HUES6 (cell line): ENCODE data around the gene MTR.

ENCODE experiments used
- H3K27ac ChIP-seq: 2 replicates; pipeline ENCODE4 v1.7.0; 2013; ENCODE audit warnings: low read depth, mild to moderate bottlenecking, low read length, inconsistent platforms
- H3K27me3 ChIP-seq: 2 replicates; pipeline ENCODE4 v1.6.1; 2013; ENCODE audit warnings: low read length; ENCODE audit not compliant: control insufficient read depth, insufficient read depth
- H3K36me3 ChIP-seq: 2 replicates; pipeline ENCODE4 v1.6.1; 2013; ENCODE audit warnings: low read length; ENCODE audit not compliant: control insufficient read depth, insufficient read depth
- H3K4me1 ChIP-seq: 2 replicates; pipeline ENCODE4 v1.6.1; 2013; ENCODE audit warnings: low read length; ENCODE audit not compliant: control insufficient read depth, insufficient read depth
- H3K4me3 ChIP-seq: 2 replicates; pipeline ENCODE4 v1.5.1; 2013; ENCODE audit warnings: low read depth, low read length
- H3K9ac ChIP-seq: one replicate; pipeline ENCODE4 v1.6.1; 2013; ENCODE audit warnings: mild to moderate bottlenecking, low read length
- H3K9me3 ChIP-seq: 2 replicates; pipeline ENCODE4 v1.6.1; 2013; ENCODE audit warnings: low read depth, low read length; ENCODE audit not compliant: control insufficient read depth, insufficient read depth

Gene MTR

DNA sequence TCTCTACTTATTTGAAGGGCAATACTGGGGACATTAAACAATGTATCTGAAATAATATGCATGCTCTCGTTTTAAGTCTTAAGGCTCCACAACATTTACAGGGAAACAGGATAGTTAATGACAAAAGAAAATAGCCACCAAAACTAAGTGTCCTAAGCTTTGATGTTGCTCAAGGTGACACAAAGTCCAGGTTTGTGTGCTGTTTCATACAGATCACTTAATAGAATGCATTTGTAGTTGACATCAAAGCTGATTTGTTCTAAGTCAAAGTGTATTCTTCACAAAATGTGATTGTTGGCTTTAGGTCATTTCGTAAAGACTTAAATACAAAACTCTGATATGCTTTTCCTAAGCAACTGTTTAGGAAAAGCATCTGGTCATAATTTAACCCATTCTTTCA is 37.5 kb upstream of the MTR start:
- no peaks in the 10 kb centered on the region for H3K4me1 ChIP-seq
- H3K9me3 ChIP-seq = no peaks in the 10 kb centered on the region
- no peaks in the 10 kb centered on the region for H3K27me3 ChIP-seq
- no peak overlapping the region for H3K27ac ChIP-seq
- H3K9ac ChIP-seq = no peak overlapping the region
- H3K4me3 ChIP-seq = no peak overlapping the region
- H3K36me3 ChIP-seq = no peaks in the 10 kb centered on the region

GRCh38 chr1:236759252-236759859 is 35.7 kb upstream of the MTR start:
- H3K27me3 ChIP-seq = no peaks in the 10 kb centered on the region
- no peak overlapping the region for H3K4me3 ChIP-seq
- H3K9ac ChIP-seq = no peak overlapping the region
- no peaks in the 10 kb centered on the region; the same call in 1 of the 2 replicates for H3K36me3 ChIP-seq
- no peak overlapping the region for H3K27ac ChIP-seq
- H3K9me3 ChIP-seq = no peaks in the 10 kb centered on the region
- H3K4me1 ChIP-seq = no peaks in the 10 kb centered on the region

DNA sequence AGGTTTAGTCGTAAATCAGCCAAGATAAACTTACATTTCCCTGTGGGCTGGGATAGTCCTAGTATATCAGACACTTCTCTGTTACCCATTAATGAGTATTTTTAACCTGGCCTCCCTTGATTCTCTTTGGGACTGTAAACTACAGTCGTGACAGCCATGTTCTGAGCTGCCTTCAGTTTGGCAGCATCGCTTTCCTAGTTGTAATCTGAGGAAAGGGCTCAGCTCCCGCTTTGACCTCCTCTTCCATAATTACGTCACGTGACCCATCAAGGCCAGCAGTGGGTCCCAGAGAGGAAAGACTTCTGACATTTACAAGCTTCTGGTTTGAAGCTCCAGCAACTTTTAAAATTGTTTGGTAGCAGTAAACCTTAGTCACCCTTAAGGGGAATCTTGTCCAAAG is 34.6 kb upstream of the MTR start:
- no peak overlapping the region for H3K4me3 ChIP-seq

GRCh38 chr1:236760986-236761385 is 34.1 kb upstream of the MTR start:
- no peak overlapping the region for H3K9ac ChIP-seq
- no peaks in the 10 kb centered on the region for H3K27me3 ChIP-seq
- H3K9me3 ChIP-seq = no peaks in the 10 kb centered on the region
- H3K4me3 ChIP-seq = no peak overlapping the region
- H3K4me1 ChIP-seq = no peaks in the 10 kb centered on the region
- no peaks in the 10 kb centered on the region; the same call in 1 of the 2 replicates for H3K36me3 ChIP-seq
- H3K27ac ChIP-seq = no peak overlapping the region

More for the DNA sequence above, 34.6 kb upstream of the MTR start:
- Histone ChIP-seq H3K9ac (no peak overlapping the region), H3K36me3 (no peaks in the 10 kb centered on the region; the same call in 1 of the 2 replicates), H3K9me3 (no peaks in the 10 kb centered on the region), H3K27ac (no peak overlapping the region), H3K4me1 (no peaks in the 10 kb centered on the region), H3K27me3 (no peaks in the 10 kb centered on the region)

DNA sequence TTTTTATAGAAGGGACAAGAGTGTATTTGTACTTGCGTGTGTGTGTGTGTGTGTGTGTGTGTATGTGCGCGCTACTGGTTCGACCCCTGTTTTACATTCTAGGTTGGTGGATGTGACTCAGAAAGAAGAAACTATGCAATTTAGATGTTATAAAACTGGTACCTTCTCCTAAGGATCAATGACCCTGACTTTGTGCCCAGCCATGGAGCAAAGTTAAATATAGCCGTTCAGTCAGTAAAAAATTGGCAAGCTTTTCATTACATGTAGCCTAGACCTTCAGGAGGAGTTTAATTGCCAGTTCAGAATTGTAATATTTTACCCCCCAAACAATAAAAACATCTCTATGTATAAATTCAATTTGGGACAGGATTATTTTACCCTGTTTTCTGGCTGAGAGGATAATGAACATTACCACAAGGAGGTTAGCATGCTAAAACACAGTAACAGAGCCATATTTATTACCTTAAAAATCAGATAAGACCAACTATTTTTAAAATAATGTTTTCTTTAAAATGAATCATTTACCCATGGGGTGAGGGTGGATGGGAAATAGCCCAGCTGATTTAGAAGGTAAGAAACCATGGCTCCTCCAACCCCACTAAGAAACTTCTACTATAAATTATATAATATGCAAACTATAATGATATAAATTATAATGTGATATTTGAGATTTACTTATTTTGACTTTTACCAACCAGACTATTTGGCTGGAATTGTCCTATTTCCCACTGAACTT is 33.5 kb upstream of the MTR start:
- H3K4me3 ChIP-seq = no peak overlapping the region
- no peak overlapping the region for H3K27ac ChIP-seq
- H3K9ac ChIP-seq = no peak overlapping the region
- H3K4me1 ChIP-seq = no peaks in the 10 kb centered on the region
- H3K27me3 ChIP-seq = no peaks in the 10 kb centered on the region
- H3K36me3 ChIP-seq = no peaks in the 10 kb centered on the region; the same call in 1 of the 2 replicates
- no peaks in the 10 kb centered on the region for H3K9me3 ChIP-seq

DNA sequence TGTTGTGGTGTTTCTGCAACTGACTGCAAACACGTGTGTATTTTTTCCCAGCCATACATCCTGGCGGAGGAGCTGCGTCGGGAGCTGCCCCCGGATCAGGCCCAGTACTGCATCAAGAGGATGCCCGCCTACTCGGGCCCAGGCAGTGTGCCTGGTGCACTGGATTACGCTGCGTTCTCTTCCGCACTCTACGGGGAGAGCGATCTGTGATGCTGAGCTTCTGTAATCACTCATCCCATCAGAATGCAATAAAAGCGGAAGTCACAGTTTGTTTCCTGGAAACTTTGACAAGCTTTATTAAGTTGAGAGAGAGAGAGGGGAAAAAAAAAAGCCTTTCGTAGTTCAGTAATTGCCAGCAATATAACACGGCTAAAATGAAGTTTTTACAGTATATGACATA is 32.7 kb upstream of the MTR start:
- H3K27me3 ChIP-seq = no peaks in the 10 kb centered on the region
- no peak overlapping the region for H3K9ac ChIP-seq
- no peaks in the 10 kb centered on the region for H3K4me1 ChIP-seq
- H3K27ac ChIP-seq = no peak overlapping the region
- H3K4me3 ChIP-seq = no peak overlapping the region
- no peaks in the 10 kb centered on the region; the same call in 1 of the 2 replicates for H3K36me3 ChIP-seq
- no peaks in the 10 kb centered on the region for H3K9me3 ChIP-seq

DNA sequence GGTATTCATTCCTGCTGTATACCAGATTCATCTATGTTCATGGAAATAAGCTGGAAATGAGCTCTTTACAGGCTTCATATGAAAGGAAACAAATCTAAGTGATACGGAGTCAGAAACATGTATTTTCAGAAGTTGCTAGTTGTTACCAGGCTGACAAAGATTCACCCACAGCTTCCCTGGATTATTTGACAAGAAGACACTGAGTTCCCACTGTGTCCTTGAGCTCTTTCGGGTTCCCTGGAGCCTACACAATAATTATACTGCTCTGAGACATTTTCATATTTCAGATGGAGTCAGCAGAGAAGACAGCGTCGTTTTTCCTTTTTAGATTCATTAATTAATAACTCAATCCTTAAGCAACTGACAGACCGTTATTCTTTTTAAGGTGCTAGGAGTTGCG is 29.3 kb upstream of the MTR start:
- no peaks in the 10 kb centered on the region for H3K9me3 ChIP-seq
- H3K9ac ChIP-seq = no peak overlapping the region
- no peak overlapping the region for H3K27ac ChIP-seq
- H3K36me3 ChIP-seq = no peaks in the 10 kb centered on the region; the same call in 1 of the 2 replicates
- no peaks in the 10 kb centered on the region for H3K27me3 ChIP-seq
- no peak overlapping the region for H3K4me3 ChIP-seq
- no peaks in the 10 kb centered on the region for H3K4me1 ChIP-seq

GRCh38 chr1:236766506-236766905 is 28.6 kb upstream of the MTR start:
- H3K27ac ChIP-seq = no peak overlapping the region

GRCh38 chr1:236767276-236767675 is 27.8 kb upstream of the MTR start:
- Histone ChIP-seq H3K9me3 (no peaks in the 10 kb centered on the region), H3K4me3 (no peak overlapping the region), H3K36me3 (no peaks in the 10 kb centered on the region; the same call in 1 of the 2 replicates), H3K27me3 (no peaks in the 10 kb centered on the region), H3K9ac (no peak overlapping the region), H3K27ac (no peak overlapping the region), H3K4me1 (no peaks in the 10 kb centered on the region)

More at GRCh38 chr1:236766506-236766905, 28.6 kb upstream of the MTR start:
- H3K4me1 ChIP-seq = no peaks in the 10 kb centered on the region
- no peak overlapping the region for H3K4me3 ChIP-seq
- H3K27me3 ChIP-seq = no peaks in the 10 kb centered on the region
- H3K36me3 ChIP-seq = no peaks in the 10 kb centered on the region; the same call in 1 of the 2 replicates
- no peaks in the 10 kb centered on the region for H3K9me3 ChIP-seq
- H3K9ac ChIP-seq = no peak overlapping the region

GRCh38 chr1:236768601-236769000 is 26.5 kb upstream of the MTR start:
- H3K27me3 ChIP-seq = no peaks in the 10 kb centered on the region
- H3K4me1 ChIP-seq = no peaks in the 10 kb centered on the region
- H3K36me3 ChIP-seq = no peaks in the 10 kb centered on the region; the same call in 1 of the 2 replicates
- H3K27ac ChIP-seq = no peak overlapping the region
- H3K9me3 ChIP-seq = no peaks in the 10 kb centered on the region
- no peak overlapping the region for H3K9ac ChIP-seq
- H3K4me3 ChIP-seq = no peak overlapping the region

- Histone ChIP-seq H3K27me3 (no peaks in the 10 kb centered on the region), H3K27ac (no peak overlapping the region), H3K36me3 (no peaks in the 10 kb centered on the region), H3K4me1 (no peaks in the 10 kb centered on the region), H3K9ac (no peak overlapping the region), H3K4me3 (no peak overlapping the region), H3K9me3 (peaks cover under 1% of the 10 kb centered on the region; the same call in 1 of the 2 replicates)
These were observed 21.2 kb upstream of the MTR start for GRCh38 chr1:236773919-236774318.
